ENCODE measurements around the gene STBD1. TPM values are rescaled to one million over a fixed set of nuclear protein-coding genes. Genes with fewer than 3 reads are reported as not detected.

The STBD1 gene
- total and polyA plus RNA-seq, 8 donors, result 2.2 to 9.0 (median 2.7) TPM

DNA sequence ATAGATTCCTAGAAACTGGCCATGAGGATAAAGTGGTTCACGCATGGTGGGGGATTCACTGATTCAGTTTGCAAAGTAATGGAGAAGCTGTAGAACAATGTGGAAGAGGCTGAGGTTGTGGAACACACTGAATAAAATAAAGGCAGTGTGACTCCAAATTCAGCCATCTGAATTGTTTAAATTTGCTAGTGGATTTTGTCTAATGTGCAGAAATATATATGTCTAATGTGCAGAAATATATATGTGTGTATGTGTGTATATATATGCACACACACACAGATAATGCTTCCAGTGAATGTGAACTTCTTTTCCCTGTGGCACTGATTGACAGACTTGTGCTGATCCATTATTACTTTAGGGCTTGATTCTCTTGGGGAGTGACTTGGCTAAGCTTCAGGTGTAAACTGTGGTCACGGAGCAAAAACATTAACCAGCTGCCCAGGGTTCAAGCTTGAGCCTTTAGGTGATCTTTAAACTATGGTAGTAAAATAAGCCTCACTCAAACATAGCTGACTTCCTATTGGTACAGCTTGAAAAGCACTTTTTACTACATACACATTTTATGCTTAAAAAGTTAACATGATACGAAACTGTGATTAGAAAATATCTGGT is 3.5 kb downstream of the STBD1 start:
- DNase-seq, result no peak
- intact Hi-C loops (cut with DNase I), result no loop called here
- ATAC-seq, result no peak

DNA sequence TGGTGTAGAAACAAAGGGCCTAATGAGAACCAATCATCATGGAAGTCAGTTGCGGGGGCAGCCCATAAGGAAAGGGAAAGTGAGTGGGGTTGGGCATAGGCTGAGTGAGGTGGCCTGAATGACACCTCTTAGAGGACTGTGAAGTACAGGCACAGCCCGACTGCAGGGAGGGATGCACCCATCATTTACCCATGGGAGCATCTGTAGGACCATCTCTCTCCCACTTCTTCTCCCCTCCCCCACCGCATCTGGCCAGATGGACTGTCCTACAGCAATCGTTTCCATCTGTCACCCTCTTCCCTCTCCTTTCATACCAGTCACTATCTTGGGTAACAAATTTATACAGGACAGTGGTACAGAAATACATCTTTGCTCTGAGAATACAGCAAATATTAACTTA is 4.2 kb downstream of the STBD1 start:
- peaks cover 0 to 16% of the 10 kb centered on the region in 2 donors for H3K36me3 ChIP-seq
- H3K27me3 ChIP-seq, result no peaks in the 10 kb centered on the region
- H3K4me1 ChIP-seq, result peaks cover 5 to 28% of the 10 kb centered on the region in 2 donors
- H3K27ac ChIP-seq, result no peak overlapping the region
- no peak overlapping the region for H3K4me3 ChIP-seq
- no peak for DNase-seq
- no peak for ATAC-seq
- TF ChIP-seq, protein P1, sequence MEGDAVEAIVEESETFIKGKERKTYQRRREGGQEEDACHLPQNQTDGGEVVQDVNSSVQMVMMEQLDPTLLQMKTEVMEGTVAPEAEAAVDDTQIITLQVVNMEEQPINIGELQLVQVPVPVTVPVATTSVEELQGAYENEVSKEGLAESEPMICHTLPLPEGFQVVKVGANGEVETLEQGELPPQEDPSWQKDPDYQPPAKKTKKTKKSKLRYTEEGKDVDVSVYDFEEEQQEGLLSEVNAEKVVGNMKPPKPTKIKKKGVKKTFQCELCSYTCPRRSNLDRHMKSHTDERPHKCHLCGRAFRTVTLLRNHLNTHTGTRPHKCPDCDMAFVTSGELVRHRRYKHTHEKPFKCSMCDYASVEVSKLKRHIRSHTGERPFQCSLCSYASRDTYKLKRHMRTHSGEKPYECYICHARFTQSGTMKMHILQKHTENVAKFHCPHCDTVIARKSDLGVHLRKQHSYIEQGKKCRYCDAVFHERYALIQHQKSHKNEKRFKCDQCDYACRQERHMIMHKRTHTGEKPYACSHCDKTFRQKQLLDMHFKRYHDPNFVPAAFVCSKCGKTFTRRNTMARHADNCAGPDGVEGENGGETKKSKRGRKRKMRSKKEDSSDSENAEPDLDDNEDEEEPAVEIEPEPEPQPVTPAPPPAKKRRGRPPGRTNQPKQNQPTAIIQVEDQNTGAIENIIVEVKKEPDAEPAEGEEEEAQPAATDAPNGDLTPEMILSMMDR (IDR thresholded peaks at IDR 0.05), result no peak
- intact Hi-C loops (cut with DNase I), result no loop called here
- no peaks in the 10 kb centered on the region for H3K9me3 ChIP-seq

More for the DNA sequence above, 3.5 kb downstream of the STBD1 start:
- no peak overlapping the region for H3K4me3 ChIP-seq
- H3K9me3 ChIP-seq, result no peaks in the 10 kb centered on the region
- TF ChIP-seq, protein P1 (IDR thresholded peaks at IDR 0.05), result no peak
- H3K27me3 ChIP-seq, result no peaks in the 10 kb centered on the region
- peaks cover 0 to 16% of the 10 kb centered on the region in 2 donors for H3K36me3 ChIP-seq
- no peak overlapping the region for H3K27ac ChIP-seq
- H3K4me1 ChIP-seq, result peaks cover 5 to 35% of the 10 kb centered on the region in 2 donors

DNA sequence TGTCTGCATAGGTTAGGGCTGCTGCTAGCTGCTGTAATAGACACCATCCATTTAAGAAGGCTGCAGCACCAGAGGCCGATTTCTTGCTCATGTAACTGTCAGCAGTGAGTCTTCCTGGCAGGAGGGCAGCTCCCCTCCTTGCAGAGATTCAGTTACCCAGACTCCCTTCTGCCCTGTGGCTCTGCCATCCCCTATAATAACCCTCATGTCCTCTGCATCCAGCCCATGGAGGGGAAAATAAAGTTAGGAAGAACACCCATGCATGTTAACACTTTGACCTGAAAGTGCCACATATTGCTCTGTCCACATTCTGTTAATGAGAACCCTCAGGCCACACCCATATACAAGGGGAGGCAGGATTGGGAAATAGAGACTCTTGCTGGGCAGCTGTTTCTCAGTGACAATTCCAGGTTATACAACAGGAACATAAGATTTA is 5.4 kb downstream of the STBD1 start:
- TF ChIP-seq, protein P1 (IDR thresholded peaks at IDR 0.05), result no peak
- Histone ChIP-seq H3K4me3 (no peak overlapping the region), H3K27me3 (no peaks in the 10 kb centered on the region), H3K27ac (no peak overlapping the region), H3K36me3 (peaks cover 0 to 16% of the 10 kb centered on the region in 2 donors), H3K4me1 (peaks cover 5 to 26% of the 10 kb centered on the region in 2 donors), H3K9me3 (peaks cover 0 to 10% of the 10 kb centered on the region in 2 donors)
- DNase-seq (no peak), ATAC-seq (peak; percentile 65)
- intact Hi-C loops (cut with DNase I), result no loop called here

DNA sequence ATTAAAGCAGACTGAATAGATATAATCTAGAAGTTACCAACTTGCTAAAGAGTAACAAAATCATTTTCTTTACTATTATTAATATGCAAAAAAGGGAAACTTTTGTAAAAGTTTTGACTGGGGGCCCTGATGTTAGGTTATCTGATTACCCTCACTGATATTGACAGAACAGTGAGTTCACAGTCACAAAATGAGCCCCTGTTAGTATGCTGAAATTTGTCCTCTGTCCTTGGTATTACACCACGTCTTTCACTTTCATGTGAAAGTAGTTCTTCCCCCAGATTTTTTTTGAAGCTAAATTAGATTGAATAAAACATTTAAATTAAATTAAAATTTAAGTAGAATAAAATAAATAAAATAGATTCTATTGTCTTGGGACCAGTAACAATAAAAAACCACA is 5.9 kb downstream of the STBD1 start:
- Histone ChIP-seq H3K4me3 (no peak overlapping the region), H3K36me3 (peaks cover 0 to 16% of the 10 kb centered on the region in 2 donors), H3K4me1 (peaks cover 2 to 21% of the 10 kb centered on the region in 2 donors), H3K9me3 (peaks cover 0 to 10% of the 10 kb centered on the region in 2 donors), H3K27ac (no peak overlapping the region), H3K27me3 (no peaks in the 10 kb centered on the region)
- ATAC-seq (no peak), DNase-seq (no peak)
- TF ChIP-seq, protein P1 (IDR thresholded peaks at IDR 0.05), result no peak
- intact Hi-C loops (cut with DNase I), result no loop called here

DNA sequence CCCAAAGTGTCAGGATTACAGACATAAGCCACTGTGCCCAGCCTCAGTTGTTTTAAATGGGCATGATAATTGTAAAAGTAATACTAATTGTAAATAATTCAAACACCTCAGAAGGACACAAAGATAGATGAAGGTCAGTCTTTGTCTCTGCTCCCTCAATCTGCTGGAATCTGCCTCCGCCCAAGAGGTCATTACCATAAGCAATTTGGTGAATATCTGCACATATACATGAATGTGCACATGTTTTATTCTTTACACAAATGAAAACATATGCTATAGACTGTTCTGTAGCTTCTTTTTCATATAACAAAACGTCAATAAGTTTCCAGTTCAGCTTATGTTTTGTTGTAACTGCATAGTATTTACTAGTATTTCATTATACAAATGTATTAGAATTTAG is 7.0 kb downstream of the STBD1 start:
- ATAC-seq (no peak), DNase-seq (no peak)
- Histone ChIP-seq H3K36me3 (peaks cover 0 to 16% of the 10 kb centered on the region in 2 donors), H3K27me3 (no peaks in the 10 kb centered on the region), H3K27ac (no peak overlapping the region), H3K9me3 (peaks cover 0 to 10% of the 10 kb centered on the region in 2 donors), H3K4me3 (no peak overlapping the region), H3K4me1 (peaks cover 0 to 10% of the 10 kb centered on the region in 2 donors)
- TF ChIP-seq, protein P1 (IDR thresholded peaks at IDR 0.05), result no peak
- intact Hi-C loops (cut with DNase I), result no loop called here
